Right ventricle myocardium superior (tissue), 1 donor: ENCODE data around the gene FAAH. TPM values are rescaled to one million over a fixed set of nuclear protein-coding genes. Genes with fewer than 3 reads are reported as not detected.

Experiments
- ATAC-seq: fragments of 200-7000 bp; cut with Tn5 transposase; one replicate; pipeline ENCODE4 v1.9.1; 2020; ENCODE audit warnings: mild to moderate bottlenecking; ENCODE audit not compliant: poor library complexity
- DNase-seq: peaks from one replicate; pipeline ENCODE4 v3.0.0-alpha.2; 2020
- intact Hi-C: fragments of 100-400 bp; cut with DNase I; formaldehyde crosslinking; loops from one replicate; pipeline ENCODE4 v1.11.2; 2022
- total RNA-seq: library from RNA; stranded (reverse); fragmentation: NEBNext Ultra II Directional; extraction: Animal tissue kit (Norgen Biotek cat#: 25700); gene quantifications from one replicate; pipeline ENCODE4 v1.2.1, GENCODE V29; 2021
- donor health status: DM: no; HTN: yes; CAD: no; lungs with severe emphysema.

FAAH gene
- total RNA-seq, 1 donor from 2014 or later = 4.8 TPM

DNA sequence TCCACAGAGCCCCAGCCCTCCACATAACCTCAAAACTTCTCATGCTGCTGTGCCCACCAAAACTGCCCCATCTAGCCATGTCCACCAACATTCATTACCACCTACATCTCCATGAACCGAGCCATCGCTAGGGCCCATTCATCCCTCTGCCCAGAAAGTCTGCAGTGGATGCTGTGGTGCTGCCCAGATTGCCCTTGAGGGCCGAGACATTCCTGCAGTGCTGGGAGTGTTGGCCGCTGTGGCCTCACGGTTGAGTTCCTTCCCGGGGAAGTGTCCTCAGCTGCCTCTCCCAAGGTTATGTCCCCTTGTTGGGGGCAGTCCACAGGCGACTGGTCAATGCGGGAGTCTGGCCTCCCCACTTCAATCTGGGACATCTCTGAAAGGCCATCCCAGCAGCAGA, 65.2 kb downstream of the FAAH start:
- intact Hi-C loops = no loop called here
- DNase-seq = no peak

DNA sequence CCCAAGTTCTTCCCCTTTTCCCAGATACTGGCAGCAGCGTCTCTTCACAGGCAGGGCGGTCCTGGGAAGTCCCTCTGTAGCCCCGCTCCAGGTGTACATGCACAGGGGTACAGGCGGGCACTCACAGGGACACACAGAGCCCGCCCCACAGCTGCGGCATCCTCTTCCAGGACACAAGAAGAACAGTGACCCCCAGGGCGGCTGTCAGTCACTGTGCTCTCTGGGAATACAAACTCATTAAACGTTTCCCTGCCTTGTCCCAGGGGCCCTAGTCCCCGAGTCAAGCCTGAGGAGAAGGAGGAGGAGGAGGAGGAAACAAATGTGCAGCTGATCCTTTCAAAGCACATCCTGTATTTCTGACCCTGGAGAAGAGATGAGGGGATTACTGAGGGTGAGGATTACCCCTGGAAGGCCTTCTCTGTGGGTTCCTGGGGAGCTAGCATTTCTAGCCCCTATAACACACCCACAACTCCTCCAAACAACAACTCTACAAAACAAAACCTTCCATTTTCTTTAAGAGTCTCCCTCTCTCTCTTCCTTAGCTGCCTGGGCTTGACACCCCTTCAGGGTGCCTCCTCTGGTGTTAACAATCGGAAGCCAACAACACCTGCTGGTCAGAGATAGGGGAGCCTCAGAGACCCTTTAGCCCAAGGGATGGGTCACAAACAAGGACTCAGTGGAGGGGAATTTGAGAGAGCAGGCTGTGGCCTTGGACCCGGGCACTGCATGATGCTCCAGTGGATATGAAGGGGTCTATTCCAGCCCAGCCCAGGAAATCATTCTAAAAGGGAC, 67.1 kb downstream of the FAAH start:
- ATAC-seq (no peak), DNase-seq (no peak)
- intact Hi-C loops = no loop called here

More for the DNA sequence above, 65.2 kb downstream of the FAAH start:
- ATAC-seq = no peak

DNA sequence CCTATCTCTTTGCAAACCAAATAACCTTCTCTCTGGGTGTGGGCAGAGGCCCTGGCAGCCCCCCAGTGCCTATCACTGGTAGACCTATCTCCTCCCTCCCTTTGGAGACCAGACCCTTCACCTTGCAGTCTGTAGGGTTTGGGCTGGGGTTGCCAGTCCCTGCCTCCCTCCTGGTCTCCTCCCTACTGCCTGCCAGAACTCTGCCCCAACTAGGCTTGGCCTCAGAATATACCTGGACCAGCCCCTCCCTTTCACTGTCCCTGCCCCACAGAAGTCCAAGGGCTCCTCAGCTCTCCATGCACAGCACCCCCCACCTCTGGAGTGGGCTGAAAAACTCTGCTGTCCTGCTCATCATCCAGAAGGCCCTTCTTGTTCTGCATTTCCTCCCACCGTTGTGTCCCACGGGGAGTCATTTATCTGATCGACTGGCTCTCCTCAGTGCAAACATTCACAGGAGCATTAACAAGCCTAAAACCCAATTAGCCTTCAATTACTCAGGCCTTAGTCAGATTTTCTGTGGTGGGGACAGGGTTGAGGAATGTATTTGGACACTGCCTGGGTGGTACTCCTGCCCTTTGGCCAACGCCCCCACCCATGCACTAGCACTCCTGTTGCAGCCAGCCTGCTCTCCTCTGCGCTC, 67.8 kb downstream of the FAAH start:
- no peak for DNase-seq
- ATAC-seq = no peak
- intact Hi-C loops = no loop called here

Other genes with a start within 250 kb of the FAAH start
- 0.75 TPM for gene TSPAN1, start 219.2 kb upstream of the FAAH start, total RNA-seq
- gene P3R3URF, start 217.8 kb upstream of the FAAH start, total RNA-seq = not detected
- gene POMGNT1, start 195.9 kb upstream of the FAAH start, total RNA-seq = 110 TPM
- gene LURAP1, start 191.0 kb upstream of the FAAH start, total RNA-seq = 4.8 TPM
- gene RAD54L, start 146.6 kb upstream of the FAAH start, total RNA-seq = 0.48 TPM
- gene LRRC41, start 90.7 kb upstream of the FAAH start, total RNA-seq = 33.6 TPM
- 1,143 TPM for gene UQCRH, start 90.6 kb upstream of the FAAH start, total RNA-seq
- 15.5 TPM for gene NSUN4, start 53.5 kb upstream of the FAAH start, total RNA-seq
- gene DMBX1, start 95.5 kb downstream of the FAAH start, total RNA-seq = not detected
- gene KNCN, start 157.3 kb downstream of the FAAH start, total RNA-seq = not detected
- gene MKNK1, start 210.0 kb downstream of the FAAH start, total RNA-seq = 37.7 TPM
- gene MOB3C, start 222.5 kb downstream of the FAAH start, total RNA-seq = 14.0 TPM